Retinal pigment epithelial cell (primary cell): ENCODE measurements around the gene STAM2.

Source experiments
- DNase-seq: peaks from one replicate; pipeline ENCODE4 v3.0.0-alpha.2; 2010; ENCODE audit warnings: low read depth
- H3K4me3 ChIP-seq: 2 replicates; pipeline ENCODE4 v1.5.1; 2011; ENCODE audit warnings: mild to moderate bottlenecking, low read length, control low read depth, moderate library complexity
- CTCF ChIP-seq: conservative IDR thresholded peaks from 2 replicates; pipeline ENCODE4 v1.5.1; 2011; ENCODE audit warnings: low read depth, low read length, control low read depth, inconsistent platforms

Gene STAM2

DNA sequence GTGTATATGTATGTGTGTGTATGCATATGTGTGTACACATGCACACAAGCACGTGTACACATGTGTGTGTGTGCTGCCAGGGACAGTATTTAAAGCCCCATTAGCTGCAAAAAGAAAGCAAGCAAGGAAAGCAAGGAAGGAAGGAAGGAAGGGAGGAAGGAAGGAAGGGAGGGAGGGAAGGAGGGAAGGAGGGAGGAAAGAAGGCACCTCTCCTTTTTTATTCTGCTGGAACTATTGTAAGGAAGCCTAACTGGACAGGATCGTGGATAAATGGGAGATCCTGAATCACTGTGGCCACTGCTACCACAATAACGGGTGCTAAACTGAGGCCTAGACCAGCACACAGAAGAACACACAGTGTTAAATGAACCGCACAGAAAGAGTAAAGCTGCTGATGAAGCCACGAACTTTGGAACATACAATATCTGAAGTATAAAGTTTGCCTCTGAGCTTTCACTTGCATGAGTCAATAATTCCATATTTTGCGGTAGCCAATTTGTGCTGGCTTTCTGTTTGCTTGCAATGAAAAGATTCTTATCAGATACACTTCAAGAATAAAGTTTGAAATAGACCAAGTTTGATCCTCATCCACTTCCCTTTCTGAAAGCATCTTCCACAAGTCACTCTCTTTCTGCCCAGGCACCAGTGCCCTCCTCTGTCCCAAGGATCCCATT, 92.2 kb downstream of the STAM2 start:
- H3K4me3 ChIP-seq, result no peak overlapping the region
- TF ChIP-seq CTCF, result no peak
- no peak for DNase-seq

GRCh38 chr2:152078662-152079061, 96.9 kb downstream of the STAM2 start:
- no peak overlapping the region for H3K4me3 ChIP-seq
- TF ChIP-seq CTCF, result no peak

GRCh38 chr2:152078023-152078422, 97.5 kb downstream of the STAM2 start:
- H3K4me3 ChIP-seq, result no peak overlapping the region
- TF ChIP-seq CTCF, result no peak
- DNase-seq, result no peak

More at GRCh38 chr2:152078662-152079061, 96.9 kb downstream of the STAM2 start:
- DNase-seq, result no peak

DNA sequence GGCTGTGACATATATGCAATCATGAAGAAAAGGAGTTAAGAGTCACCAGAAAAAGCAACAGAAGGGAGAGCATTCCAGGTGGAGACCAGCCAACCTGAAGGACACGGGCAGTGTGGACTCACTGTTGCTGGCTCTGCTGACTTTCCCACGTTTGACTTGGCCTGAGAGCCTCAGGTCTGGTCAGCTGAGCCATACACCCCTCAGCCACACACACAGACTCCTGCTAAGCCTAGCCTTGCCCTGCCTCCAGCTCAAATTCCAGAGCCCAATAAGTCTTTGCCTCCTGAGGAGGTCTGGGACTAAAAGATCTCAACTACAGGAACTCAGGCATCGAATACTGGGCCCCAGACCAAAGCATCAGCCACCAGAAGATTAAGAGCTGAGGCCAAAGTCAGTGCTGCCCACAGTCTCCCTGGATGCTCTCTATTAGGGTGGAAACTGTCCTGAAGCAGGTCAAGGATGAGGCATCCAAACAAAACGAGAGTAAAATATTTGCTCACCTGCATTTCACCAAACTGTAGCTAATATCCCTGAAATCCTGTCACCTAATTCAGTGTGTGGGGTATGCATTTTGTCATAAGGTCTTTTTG, 100.0 kb downstream of the STAM2 start:
- H3K4me3 ChIP-seq, result no peak overlapping the region
- TF ChIP-seq CTCF, result no peak
- DNase-seq, result peak; percentile 52

GRCh38 chr2:152072011-152072410, 103.6 kb downstream of the STAM2 start:
- no peak for DNase-seq
- H3K4me3 ChIP-seq, result no peak overlapping the region
- no peak for TF ChIP-seq CTCF

DNA sequence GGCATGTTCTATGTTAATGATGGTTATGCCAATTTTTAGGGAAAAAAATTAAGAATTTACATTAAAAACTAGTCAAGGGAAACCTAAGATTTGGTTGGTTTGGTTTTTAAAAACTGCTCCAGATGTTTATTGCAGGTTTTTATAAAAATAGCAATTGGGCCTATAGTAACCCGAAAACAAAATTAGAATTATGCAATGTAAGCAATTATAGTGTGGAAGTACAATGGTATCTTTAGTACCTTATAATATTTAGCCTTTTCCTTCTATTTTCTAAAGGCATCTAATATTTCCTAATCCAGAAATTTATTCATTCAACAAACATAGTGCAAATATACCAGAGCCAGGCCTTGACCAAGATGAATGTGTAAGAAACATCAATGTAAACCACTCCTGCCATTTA, 104.0 kb downstream of the STAM2 start:
- TF ChIP-seq CTCF, result no peak
- no peak for DNase-seq
- no peak overlapping the region for H3K4me3 ChIP-seq

DNA sequence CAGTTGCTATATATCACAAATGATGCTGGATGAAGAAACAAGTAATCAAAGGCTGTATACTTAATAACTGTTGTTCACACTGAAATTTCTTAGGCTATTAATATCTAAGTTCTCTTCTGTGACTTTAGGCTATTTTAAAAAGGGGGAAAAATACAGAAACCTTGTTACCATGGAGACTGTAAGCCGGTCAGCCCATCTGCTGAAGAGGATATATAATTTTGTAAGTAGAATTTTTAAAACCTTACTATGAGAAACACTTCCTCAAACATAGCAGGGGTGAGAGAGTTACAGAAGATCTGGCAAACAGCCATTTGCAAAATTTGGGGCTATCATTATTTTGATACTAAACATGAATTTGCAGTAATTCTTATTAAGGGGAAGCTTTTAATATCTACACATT, 104.5 kb downstream of the STAM2 start:
- DNase-seq, result no peak
- TF ChIP-seq CTCF, result no peak
- no peak overlapping the region for H3K4me3 ChIP-seq
